GM12873 (cell line): Measurements from ENCODE around the gene KRTAP5-11.
A peak's percentile ranks its signal among the peaks of the same experiment; 100 is the strongest.

ENCODE experiments used
- CTCF ChIP-seq: IDR thresholded peaks from 2 replicates; pipeline ENCODE4 v1.5.1; 2012; ENCODE audit warnings: low read depth, mild to moderate bottlenecking, moderate library complexity, low read length, control low read depth; ENCODE audit not compliant: insufficient read depth; ENCODE audit errors: missing control alignments

The KRTAP5-11 gene

GRCh38 chr11:71582309-71582895 is at the start of gene KRTAP5-11:
KRTAP5-11 (minus strand) TSS chr11:71582875; CDS start chr11:71582837, 38 bp downstream.
- no peak for TF ChIP-seq CTCF

GRCh38 chr11:71604798-71605488 is 22.3 kb upstream of the KRTAP5-11 start:
- peak; percentile 40 for TF ChIP-seq CTCF

GRCh38 chr11:71588822-71589545 is 6.3 kb upstream of the KRTAP5-11 start:
- peak; percentile 46 for TF ChIP-seq CTCF

- TF ChIP-seq CTCF = no peak
Observed at GRCh38 chr11:71581826-71582225, 849 bp downstream of the KRTAP5-11 start.

- peak; percentile 87 for TF ChIP-seq CTCF
Observed at GRCh38 chr11:71580057-71581003, 2.3 kb downstream of the KRTAP5-11 start.

GRCh38 chr11:71577469-71578004 is 5.1 kb downstream of the KRTAP5-11 start:
- TF ChIP-seq CTCF = no peak
